HG02642 (cell line): Measurements from ENCODE around the gene CRYGC.

Source experiments
- ATAC-seq: cut with Tn5 transposase; IDR thresholded peaks from one replicate; pipeline ENCODE4 v1.9.1; 2021; ENCODE audit warnings: mild to moderate bottlenecking; ENCODE audit not compliant: unreplicated experiment, poor library complexity

CRYGC gene

GRCh38 chr2:208129744-208130711 lies at the start of gene CRYGC:
CRYGC (minus strand) TSS chr2:208129828; CDS start chr2:208129792, 36 bp downstream.
- ATAC-seq: no peak

- no peak for ATAC-seq
Observed at GRCh38 chr2:208179028-208179609, 49.5 kb upstream of the CRYGC start.

- ATAC-seq: no peak
Observed at GRCh38 chr2:208175840-208176153, 46.2 kb upstream of the CRYGC start.

- ATAC-seq: peak; percentile 99
Observed at GRCh38 chr2:208175069-208175839, 45.6 kb upstream of the CRYGC start.

- ATAC-seq: no peak
Observed at GRCh38 chr2:208174144-208174543, 44.5 kb upstream of the CRYGC start.

GRCh38 chr2:208172125-208172524 lies 42.5 kb upstream of the CRYGC start:
- ATAC-seq: no peak

GRCh38 chr2:208164951-208165755 lies 35.5 kb upstream of the CRYGC start:
- ATAC-seq: no peak

- no peak for ATAC-seq
Observed at GRCh38 chr2:208163489-208163888, 33.9 kb upstream of the CRYGC start, which contains the start of gene CRYGA. CRYGA (minus strand) TSS chr2:208163589; CDS start chr2:208163556, 33 bp downstream.

- ATAC-seq: no peak
Observed at GRCh38 chr2:208156439-208156838, 26.8 kb upstream of the CRYGC start.

GRCh38 chr2:208153156-208153555 lies 23.5 kb upstream of the CRYGC start:
- ATAC-seq: no peak

- ATAC-seq: no peak
Observed at GRCh38 chr2:208150956-208151355, 21.3 kb upstream of the CRYGC start.

- no peak for ATAC-seq
Observed at GRCh38 chr2:208150094-208150493, 20.5 kb upstream of the CRYGC start.

- no peak for ATAC-seq
Observed at GRCh38 chr2:208148803-208149202, 19.2 kb upstream of the CRYGC start.

- no peak for ATAC-seq
Observed at GRCh38 chr2:208147759-208148158, 18.1 kb upstream of the CRYGC start.

GRCh38 chr2:208147008-208147407 lies 17.4 kb upstream of the CRYGC start:
- ATAC-seq: no peak

- ATAC-seq: no peak
Observed at GRCh38 chr2:208146006-208146405, 16.4 kb upstream of the CRYGC start, which contains the start of gene CRYGB. CRYGB (minus strand) TSS chr2:208146158; CDS start chr2:208146120, 38 bp downstream.

- ATAC-seq: no peak
Observed at GRCh38 chr2:208142925-208143799, 13.5 kb upstream of the CRYGC start.

GRCh38 chr2:208142240-208142924 lies 12.8 kb upstream of the CRYGC start:
- no peak for ATAC-seq
